ENCODE results near the gene ADGRL3.
"Not testable (repeated sequence)": the region's sequence is repeated elsewhere in the genome, so short reads cannot be mapped to it uniquely, and the experiment has no call there.

- not testable (repeated sequence) for TF ChIP-seq CTCF, POLR2A, POLR2AphosphoS5, EP300 (IDR thresholded peaks at IDR 0.05)
Observed at GRCh38 chr4:61207156-61207555, 7.0 kb downstream of the ADGRL3 start.

Data from suprapubic skin (tissue), 4 donors.